Lung (tissue), 12 donors: Measurements from ENCODE around the gene TPX2. TPM values are rescaled to one million over a fixed set of nuclear protein-coding genes. Genes with fewer than 3 reads are reported as not detected.

ENCODE experiments used
- ATAC-seq: fragments of 200-7000 bp; cut with Tn5 transposase; one replicate; pipeline ENCODE4 v1.9.1; 2020; ENCODE audit warnings: moderate number of reproducible peaks; ENCODE audit not compliant: insufficient read depth, low FRiP score
- DNase-seq, 3 donors: peaks; one replicate each; pipeline ENCODE4 v3.0.0-alpha.2; 2013 to 2017
- H3K27ac ChIP-seq, 2 donors: one replicate each; pipeline ENCODE4 v1.5.1; 2013; ENCODE audit warnings: mild to moderate bottlenecking in 2 of 2, moderate library complexity in 2 of 2, control low read depth in 1 of 2, inconsistent platforms in 1 of 2, low read depth in 1 of 2, low read length in 1 of 2
- H3K27me3 ChIP-seq, 3 donors: one replicate each; pipeline ENCODE4 v1.5.1; 2013; ENCODE audit warnings: low read length in 2 of 3; ENCODE audit not compliant: control insufficient read depth in 3 of 3, insufficient read depth in 3 of 3
- H3K36me3 ChIP-seq, 4 donors: one replicate each; pipeline ENCODE4 v1.5.1; 2013; ENCODE audit warnings: low read length in 4 of 4, mild to moderate bottlenecking in 1 of 4, moderate library complexity in 1 of 4; ENCODE audit not compliant: control insufficient read depth in 4 of 4, insufficient read depth in 4 of 4
- H3K4me1 ChIP-seq, 5 donors: one replicate each; pipeline ENCODE4 v1.5.1; 2013; ENCODE audit warnings: low read length in 5 of 5, mild to moderate bottlenecking in 2 of 5, moderate library complexity in 1 of 5; ENCODE audit not compliant: control insufficient read depth in 5 of 5, insufficient read depth in 5 of 5
- H3K4me3 ChIP-seq: one replicate; pipeline ENCODE4 v1.5.1; 2013; ENCODE audit warnings: mild to moderate bottlenecking, control low read depth, moderate library complexity
- H3K9ac ChIP-seq, 2 donors: one replicate each; pipeline ENCODE4 v1.5.1; 2013; ENCODE audit warnings: low read length in 2 of 2, control low read depth in 1 of 2; ENCODE audit not compliant: insufficient read depth in 1 of 2
- H3K9me3 ChIP-seq, 4 donors: one replicate each; pipeline ENCODE4 v1.5.1; 2013; ENCODE audit warnings: low read length in 3 of 4, mild to moderate bottlenecking in 1 of 4, moderate library complexity in 1 of 4; ENCODE audit not compliant: control insufficient read depth in 4 of 4, insufficient read depth in 3 of 4
- WGBS, 2 donors: extraction: QIAGEN DNeasy Blood & Tissue Kit; methylation state at CpG; one replicate each; pipeline ENCODE4 v1.1.7; 2013; 5-methylcytosine and 5-hydroxymethylcytosine counted together
- polyA plus RNA-seq, 2 donors: library from polyadenylated mRNA; stranded (reverse); fragments of 200-250 nt; gene quantifications; one replicate each; pipeline ENCODE4 v1.2.1, GENCODE V29; 2013
- total RNA-seq, 2 donors: library from RNA; depleted of rRNA in 1 of 2; stranded (reverse); fragments of >200 nt in 1 of 2; gene quantifications; one replicate each; pipeline ENCODE4 v1.2.1, GENCODE V29; 2014 to 2021
- TF ChIP-seq, protein P1 (sequence below): IDR thresholded peaks from 2 replicates; pipeline ENCODE4 v1.5.1; 2012; ENCODE audit warnings: mild to moderate bottlenecking; ENCODE audit errors: control extremely low read depth, extremely low read depth
- donor health status: control.
- donor health status: control.
- donor health status: Bipolar disorder and iron deficiency.
- donor health status: healthy.
- donor health status: DM: yes; HTN: yes; CAD: no.

Gene TPX2
- total and polyA plus RNA-seq, 4 donors = 1.6 to 6.5 (median 2.0) TPM

DNA sequence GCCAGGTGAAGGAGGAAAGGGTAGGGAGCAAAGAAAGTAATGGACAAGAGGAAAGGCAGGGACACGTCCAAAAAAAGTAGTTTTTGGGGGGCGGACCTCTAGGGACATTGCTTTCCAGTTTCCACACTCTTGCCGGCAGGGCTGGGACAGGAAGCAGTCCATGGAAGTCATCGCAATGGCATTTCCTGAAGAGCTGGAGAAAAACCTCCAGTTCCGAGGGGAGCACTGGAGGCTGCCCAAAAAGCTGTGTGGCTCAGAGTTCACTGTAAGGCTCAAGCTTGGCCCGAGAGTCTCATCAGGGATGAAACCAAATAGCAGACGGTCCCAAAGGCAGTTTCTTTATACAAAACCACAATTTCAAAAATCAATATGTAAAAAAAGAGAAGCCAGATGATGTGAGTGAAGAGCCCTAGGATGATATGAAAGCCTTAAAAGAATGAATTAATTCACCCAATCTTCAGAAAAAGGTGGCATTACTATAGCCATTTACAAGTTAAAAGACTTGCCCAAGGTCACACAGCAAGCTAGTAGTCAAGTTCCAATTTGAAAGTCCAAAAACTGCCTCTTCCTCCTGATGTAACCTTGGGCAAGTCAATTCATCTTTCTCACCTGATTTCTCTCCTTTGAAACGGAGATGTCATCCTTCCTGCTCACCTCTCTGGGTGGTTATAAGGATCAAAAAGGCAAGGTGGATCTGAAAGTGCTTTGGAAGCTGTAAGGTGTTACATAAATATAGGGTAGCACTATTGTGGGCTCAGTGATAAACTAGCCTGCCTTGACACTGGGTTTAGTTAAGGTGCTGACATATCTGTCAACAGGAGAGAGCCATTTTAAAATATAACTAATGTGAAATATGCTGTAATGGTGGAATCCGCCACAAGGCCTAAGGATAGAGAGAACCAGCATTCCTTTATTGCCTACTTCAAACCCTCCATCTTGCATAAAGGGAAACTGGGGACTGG, 25.5 kb upstream of the TPX2 start:
- WGBS, 2 donors = 37 to 41% methylated on average over 9 of the region's 9 CpGs
- TF ChIP-seq, protein P1, sequence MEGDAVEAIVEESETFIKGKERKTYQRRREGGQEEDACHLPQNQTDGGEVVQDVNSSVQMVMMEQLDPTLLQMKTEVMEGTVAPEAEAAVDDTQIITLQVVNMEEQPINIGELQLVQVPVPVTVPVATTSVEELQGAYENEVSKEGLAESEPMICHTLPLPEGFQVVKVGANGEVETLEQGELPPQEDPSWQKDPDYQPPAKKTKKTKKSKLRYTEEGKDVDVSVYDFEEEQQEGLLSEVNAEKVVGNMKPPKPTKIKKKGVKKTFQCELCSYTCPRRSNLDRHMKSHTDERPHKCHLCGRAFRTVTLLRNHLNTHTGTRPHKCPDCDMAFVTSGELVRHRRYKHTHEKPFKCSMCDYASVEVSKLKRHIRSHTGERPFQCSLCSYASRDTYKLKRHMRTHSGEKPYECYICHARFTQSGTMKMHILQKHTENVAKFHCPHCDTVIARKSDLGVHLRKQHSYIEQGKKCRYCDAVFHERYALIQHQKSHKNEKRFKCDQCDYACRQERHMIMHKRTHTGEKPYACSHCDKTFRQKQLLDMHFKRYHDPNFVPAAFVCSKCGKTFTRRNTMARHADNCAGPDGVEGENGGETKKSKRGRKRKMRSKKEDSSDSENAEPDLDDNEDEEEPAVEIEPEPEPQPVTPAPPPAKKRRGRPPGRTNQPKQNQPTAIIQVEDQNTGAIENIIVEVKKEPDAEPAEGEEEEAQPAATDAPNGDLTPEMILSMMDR = no peak
- Histone ChIP-seq H3K4me3 (no peak overlapping the region), H3K36me3 (peaks cover 4 to 26% (median 12%) of the 10 kb centered on the region in 4 donors), H3K4me1 (peaks cover 23 to 60% (median 36%) of the 10 kb centered on the region in 5 donors), H3K27me3 (no peaks in the 10 kb centered on the region), H3K27ac (peak overlapping the region; percentile 96 to 99), H3K9ac (peak overlapping the region in 1 of 2 donors; percentile 66), H3K9me3 (no peaks in the 10 kb centered on the region)
- DNase-seq = peak; percentile 64 to 84 (median 75)
- peak; percentile 38 for ATAC-seq

DNA sequence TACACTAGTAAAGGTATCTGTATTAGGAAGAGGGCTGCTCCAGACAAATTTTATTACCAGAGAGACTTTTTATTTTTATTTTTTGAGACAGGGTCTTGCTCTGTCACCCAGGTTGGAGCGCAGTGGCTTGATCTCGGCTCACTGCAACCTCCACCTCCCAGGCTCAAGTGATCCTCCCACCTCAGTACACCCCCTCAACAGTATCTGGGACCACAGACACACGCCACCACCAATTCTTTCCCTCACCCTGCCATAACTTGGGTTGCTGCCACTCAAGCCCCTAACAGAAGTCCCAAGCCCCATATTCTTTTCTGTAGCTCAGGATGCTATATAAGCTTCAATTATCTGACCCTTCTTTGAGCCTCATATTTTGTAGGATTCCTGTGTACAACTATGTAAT, 23.3 kb upstream of the TPX2 start:
- Histone ChIP-seq H3K9me3 (no peaks in the 10 kb centered on the region), H3K4me1 (peaks cover 15 to 58% (median 42%) of the 10 kb centered on the region in 5 donors), H3K27ac (peak overlapping the region; percentile 17 to 61), H3K36me3 (peaks cover 4 to 23% (median 20%) of the 10 kb centered on the region in 4 donors), H3K9ac (no peak overlapping the region), H3K27me3 (no peaks in the 10 kb centered on the region), H3K4me3 (no peak overlapping the region)
- DNase-seq (no peak), ATAC-seq (no peak)
- TF ChIP-seq, protein P1 = no peak
- WGBS, 2 donors = 57 to 60% methylated on average over 3 of the region's 3 CpGs

DNA sequence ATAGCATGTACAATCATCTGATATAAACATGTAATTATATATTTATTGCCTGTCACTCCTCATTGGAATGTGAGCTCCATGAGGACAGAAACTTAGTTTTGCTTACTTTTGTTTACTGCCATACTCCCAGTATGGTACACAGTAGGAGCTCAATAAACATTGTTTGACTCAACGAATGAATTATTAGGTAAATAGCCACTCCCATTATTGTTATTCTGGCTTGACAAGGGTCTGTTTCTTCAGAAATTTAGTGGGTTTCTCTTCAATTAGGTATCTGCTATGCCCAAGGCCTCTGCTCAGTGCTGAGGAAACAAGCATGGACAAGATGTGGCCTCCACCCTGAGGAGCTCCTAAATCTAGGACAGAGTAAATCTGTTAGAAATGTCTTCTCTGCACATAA, 22.7 kb upstream of the TPX2 start:
- H3K36me3 ChIP-seq = peaks cover 4 to 26% (median 21%) of the 10 kb centered on the region in 4 donors
- WGBS, 2 donors = 39 to 71% methylated on average over 1 of the region's 1 CpG
- TF ChIP-seq, protein P1 = no peak
- H3K9me3 ChIP-seq = no peaks in the 10 kb centered on the region
- H3K27ac ChIP-seq = peak overlapping the region in 1 of 2 donors; percentile 98
- no peaks in the 10 kb centered on the region for H3K27me3 ChIP-seq
- H3K4me3 ChIP-seq = no peak overlapping the region
- no peak for ATAC-seq
- peaks cover 12 to 58% (median 48%) of the 10 kb centered on the region in 5 donors for H3K4me1 ChIP-seq
- no peak overlapping the region for H3K9ac ChIP-seq
- no peak for DNase-seq
